OCI-LY7 (cell line): ENCODE measurements around the gene CCDC30. TPM values are rescaled to one million over a fixed set of nuclear protein-coding genes. Genes with fewer than 3 reads are reported as not detected.

Experiments used
- BruUV-seq: library from RNA; stranded (reverse); fragments of 400-500 nt; replicated peaks from 2 replicates; lab custom pipeline; 2021; lab: Mats Ljungman, UMichigan
- CTCF ChIA-PET: fragments of 300-600 bp; sonication (Branson Sonifier 250); formaldehyde crosslinking; loops from one replicate; lab custom pipeline; 2022; ENCODE audit warnings: antibody characterized with exemption; ENCODE audit not compliant: unreplicated experiment; lab: Charles Lee
- POLR2A ChIA-PET: fragments of 300-600 bp; sonication (Branson Sonifier 250); formaldehyde crosslinking; loops from one replicate; lab custom pipeline; 2022; ENCODE audit warnings: antibody characterized with exemption; lab: Charles Lee
- DNase-seq: peaks from one replicate; pipeline ENCODE4 v3.0.0-alpha.2; 2015; ENCODE audit warnings: low spot score
- H2AFZ ChIP-seq: fragments of 200-600 bp; sonication (generic), shearing (Covaris generic); 2 replicates; pipeline ENCODE4 v1.6.1; 2014; ENCODE audit warnings: mild to moderate bottlenecking, antibody characterized with exemption, low read length, moderate library complexity
- H3K27ac ChIP-seq: fragments of 200-600 bp; sonication (generic); 2 replicates; pipeline ENCODE4 v1.5.1; 2014; ENCODE audit warnings: mixed run types, low read depth, mild to moderate bottlenecking, moderate library complexity, low read length, inconsistent platforms; ENCODE audit not compliant: poor library complexity, severe bottlenecking
- H3K36me3 ChIP-seq: fragments of 200-600 bp; sonication (generic); 2 replicates; pipeline ENCODE4 v1.6.1; 2014; ENCODE audit warnings: mild to moderate bottlenecking, antibody characterized with exemption, low read length, moderate library complexity, mixed read lengths; ENCODE audit not compliant: insufficient read depth
- H3K4me1 ChIP-seq: fragments of 200-600 bp; sonication (generic); 2 replicates; pipeline ENCODE4 v1.5.1; 2014; ENCODE audit warnings: mild to moderate bottlenecking, low read length; ENCODE audit not compliant: insufficient read depth, poor library complexity, severe bottlenecking
- H3K4me2 ChIP-seq: fragments of 200-600 bp; sonication (generic); 2 replicates; pipeline ENCODE4 v1.6.1; 2014; ENCODE audit warnings: mild to moderate bottlenecking, low read length
- H3K4me3 ChIP-seq: fragments of 200-600 bp; sonication (generic); 2 replicates; pipeline ENCODE4 v1.5.1; 2014; ENCODE audit warnings: mild to moderate bottlenecking, low read depth, low read length; ENCODE audit not compliant: poor library complexity, severe bottlenecking
- H3K79me2 ChIP-seq: fragments of 200-600 bp; sonication (generic); 2 replicates; pipeline ENCODE4 v1.6.1; 2016; ENCODE audit warnings: low read depth, mild to moderate bottlenecking, low read length, moderate library complexity, mixed read lengths; ENCODE audit not compliant: insufficient read depth
- H3K9me2 ChIP-seq: fragments of 200-600 bp; sonication (generic); 2 replicates; pipeline ENCODE4 v1.6.1; 2016; ENCODE audit warnings: mild to moderate bottlenecking, low read length, mixed read lengths; ENCODE audit not compliant: insufficient read depth
- H3K9me3 ChIP-seq: fragments of 200-600 bp; sonication (generic); 2 replicates; pipeline ENCODE4 v1.6.1; 2014; ENCODE audit warnings: mild to moderate bottlenecking, mixed run types, low read length, mixed read lengths
- H4K20me1 ChIP-seq: fragments of 200-600 bp; sonication (generic); 2 replicates; pipeline ENCODE4 v1.6.1; 2014; ENCODE audit warnings: mild to moderate bottlenecking, antibody characterized with exemption, low read length, moderate library complexity, mixed read lengths; ENCODE audit not compliant: insufficient read depth
- EZH2phosphoT487 ChIP-seq: fragments of 200-600 bp; sonication (generic); IDR thresholded peaks from 2 replicates; pipeline ENCODE4 v1.6.1; 2018; ENCODE audit warnings: low read depth, borderline replicate concordance, mild to moderate bottlenecking, mixed run types, antibody characterized with exemption, low read length, moderate library complexity, mixed read lengths
- intact Hi-C: fragments of 100-400 bp; cut with micrococcal nuclease; formaldehyde crosslinking; loops from one replicate; pipeline ENCODE4 v1.10.0; 2022; ENCODE audit not compliant: unreplicated experiment
- total RNA-seq, 2 experiments: library from RNA; depleted of rRNA in 1 of 2; stranded (reverse); fragments of >200 nt in 1 of 2; shearing (Covaris generic) in 1 of 2; gene quantifications; 2 replicates each; pipeline ENCODE4 v1.2.3, GENCODE V29; 2014 to 2022
- TF ChIP-seq, protein P1 (sequence below): fragments of 200-600 bp; sonication (generic); conservative IDR thresholded peaks from 2 replicates; pipeline ENCODE4 v1.5.1; 2014; ENCODE audit warnings: mild to moderate bottlenecking, antibody characterized with exemption, low read length, moderate library complexity, mixed read lengths

CCDC30 gene
- total RNA-seq, 2 experiments from 2014 or later: 0.54 to 2.6 TPM

DNA sequence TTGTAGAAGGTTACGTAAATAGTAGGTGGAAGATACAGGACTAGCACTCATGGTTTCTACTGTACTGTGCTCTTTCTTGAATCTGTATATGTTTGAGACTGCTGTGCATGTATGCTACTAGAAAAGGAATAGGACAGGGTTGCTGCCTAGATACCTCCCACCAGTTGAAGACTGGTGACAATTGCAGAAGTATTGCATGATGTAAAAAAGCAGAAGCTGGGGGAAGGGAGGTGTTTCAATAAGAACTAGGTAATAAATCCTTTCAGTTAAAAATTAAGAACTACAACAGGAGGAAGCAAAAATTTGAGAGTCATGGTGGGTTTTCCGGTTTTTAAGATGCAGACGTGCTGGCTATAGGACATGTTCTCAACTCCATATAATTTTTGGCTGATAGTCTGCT lies 88.1 kb downstream of the CCDC30 start:
- Histone ChIP-seq H3K9me3 (no peaks in the 10 kb centered on the region), H3K79me2 (no peaks in the 10 kb centered on the region), H3K9me2 (no peaks in the 10 kb centered on the region), H4K20me1 (no peaks in the 10 kb centered on the region), H3K4me2 (no peak overlapping the region), H3K4me3 (no peak overlapping the region), H3K36me3 (no peaks in the 10 kb centered on the region), H3K4me1 (no peaks in the 10 kb centered on the region), H2AFZ (no peak overlapping the region), H3K27ac (no peak overlapping the region)
- no TSS peak for BruUV-seq
- no peak for DNase-seq
- intact Hi-C loops: no loop called here
- POLR2A ChIA-PET: no interaction called here
- CTCF ChIA-PET: no interaction called here
- TF ChIP-seq, protein P1, sequence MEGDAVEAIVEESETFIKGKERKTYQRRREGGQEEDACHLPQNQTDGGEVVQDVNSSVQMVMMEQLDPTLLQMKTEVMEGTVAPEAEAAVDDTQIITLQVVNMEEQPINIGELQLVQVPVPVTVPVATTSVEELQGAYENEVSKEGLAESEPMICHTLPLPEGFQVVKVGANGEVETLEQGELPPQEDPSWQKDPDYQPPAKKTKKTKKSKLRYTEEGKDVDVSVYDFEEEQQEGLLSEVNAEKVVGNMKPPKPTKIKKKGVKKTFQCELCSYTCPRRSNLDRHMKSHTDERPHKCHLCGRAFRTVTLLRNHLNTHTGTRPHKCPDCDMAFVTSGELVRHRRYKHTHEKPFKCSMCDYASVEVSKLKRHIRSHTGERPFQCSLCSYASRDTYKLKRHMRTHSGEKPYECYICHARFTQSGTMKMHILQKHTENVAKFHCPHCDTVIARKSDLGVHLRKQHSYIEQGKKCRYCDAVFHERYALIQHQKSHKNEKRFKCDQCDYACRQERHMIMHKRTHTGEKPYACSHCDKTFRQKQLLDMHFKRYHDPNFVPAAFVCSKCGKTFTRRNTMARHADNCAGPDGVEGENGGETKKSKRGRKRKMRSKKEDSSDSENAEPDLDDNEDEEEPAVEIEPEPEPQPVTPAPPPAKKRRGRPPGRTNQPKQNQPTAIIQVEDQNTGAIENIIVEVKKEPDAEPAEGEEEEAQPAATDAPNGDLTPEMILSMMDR: no peak
- TF ChIP-seq EZH2phosphoT487: no peak

DNA sequence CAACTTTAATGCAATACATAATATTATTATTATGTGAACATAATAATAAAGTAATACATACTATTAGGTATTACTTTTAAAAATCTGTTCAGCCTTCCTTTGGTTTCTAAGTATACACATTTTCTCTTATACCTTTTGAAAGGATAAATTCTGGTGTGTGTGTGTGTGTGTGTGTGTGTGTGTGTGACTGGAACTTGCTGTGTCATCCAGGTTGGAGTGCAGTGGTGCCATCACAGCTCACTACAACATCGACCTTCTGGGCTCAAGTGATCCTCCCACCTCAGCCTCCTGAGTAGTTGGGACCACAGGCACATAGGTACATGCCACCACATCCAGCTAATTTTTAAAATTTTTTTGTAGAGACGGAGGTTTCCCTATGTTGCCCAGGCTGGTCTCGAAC lies 88.5 kb downstream of the CCDC30 start:
- H2AFZ ChIP-seq: no peak overlapping the region
- ChIA-PET CTCF (no interaction called here), POLR2A (no interaction called here)
- H3K9me2 ChIP-seq: no peaks in the 10 kb centered on the region
- no peak overlapping the region for H3K27ac ChIP-seq
- no peaks in the 10 kb centered on the region for H3K36me3 ChIP-seq
- no peaks in the 10 kb centered on the region for H4K20me1 ChIP-seq
- no peaks in the 10 kb centered on the region for H3K4me1 ChIP-seq
- intact Hi-C loops: no loop called here
- H3K4me2 ChIP-seq: no peak overlapping the region
- no peak overlapping the region for H3K4me3 ChIP-seq
- no peak for DNase-seq
- no peaks in the 10 kb centered on the region for H3K79me2 ChIP-seq
- no peak for TF ChIP-seq EZH2phosphoT487
- TF ChIP-seq, protein P1: no peak
- BruUV-seq: no TSS peak
- no peaks in the 10 kb centered on the region for H3K9me3 ChIP-seq

DNA sequence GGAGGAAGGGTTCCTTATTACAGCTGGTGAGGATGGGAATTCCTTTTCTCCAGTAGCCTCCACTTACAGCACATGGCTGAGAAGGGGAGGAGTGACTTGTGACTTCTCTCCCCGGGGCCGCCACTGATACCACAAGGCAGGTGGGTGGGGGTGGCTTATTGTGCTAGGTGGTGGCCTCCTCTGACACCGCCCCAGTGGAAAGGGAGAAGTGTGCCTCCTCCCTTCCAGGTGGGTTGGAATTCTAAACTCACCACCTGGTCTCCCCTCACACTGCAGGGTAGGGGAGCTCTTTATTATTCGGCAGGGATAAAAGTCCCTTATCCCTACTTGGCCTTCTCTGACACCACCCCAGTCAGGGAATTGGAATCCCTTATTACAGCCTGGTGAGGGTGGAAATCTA lies 89.5 kb downstream of the CCDC30 start:
- Histone ChIP-seq H3K9me2 (no peaks in the 10 kb centered on the region), H3K36me3 (no peaks in the 10 kb centered on the region), H3K9me3 (no peaks in the 10 kb centered on the region), H3K4me2 (no peak overlapping the region), H3K79me2 (no peaks in the 10 kb centered on the region), H3K27ac (no peak overlapping the region), H3K4me1 (no peaks in the 10 kb centered on the region), H2AFZ (no peak overlapping the region), H4K20me1 (no peaks in the 10 kb centered on the region), H3K4me3 (no peak overlapping the region)
- intact Hi-C loops: no loop called here
- CTCF ChIA-PET: no interaction called here
- DNase-seq: no peak
- TF ChIP-seq, protein P1: no peak
- no peak for TF ChIP-seq EZH2phosphoT487
- POLR2A ChIA-PET: no interaction called here
- BruUV-seq: no TSS peak
